GM19467 (cell line): ENCODE measurements around the gene CD8B2.
"Not testable (repeated sequence)": the region's sequence is repeated elsewhere in the genome, so short reads cannot be mapped to it uniquely, and the experiment has no call there.

ENCODE experiments used
- ATAC-seq: cut with Tn5 transposase; IDR thresholded peaks from one replicate; pipeline ENCODE4 v1.9.1; 2021; ENCODE audit warnings: mild to moderate bottlenecking, moderate library complexity; ENCODE audit not compliant: unreplicated experiment

Gene CD8B2

DNA sequence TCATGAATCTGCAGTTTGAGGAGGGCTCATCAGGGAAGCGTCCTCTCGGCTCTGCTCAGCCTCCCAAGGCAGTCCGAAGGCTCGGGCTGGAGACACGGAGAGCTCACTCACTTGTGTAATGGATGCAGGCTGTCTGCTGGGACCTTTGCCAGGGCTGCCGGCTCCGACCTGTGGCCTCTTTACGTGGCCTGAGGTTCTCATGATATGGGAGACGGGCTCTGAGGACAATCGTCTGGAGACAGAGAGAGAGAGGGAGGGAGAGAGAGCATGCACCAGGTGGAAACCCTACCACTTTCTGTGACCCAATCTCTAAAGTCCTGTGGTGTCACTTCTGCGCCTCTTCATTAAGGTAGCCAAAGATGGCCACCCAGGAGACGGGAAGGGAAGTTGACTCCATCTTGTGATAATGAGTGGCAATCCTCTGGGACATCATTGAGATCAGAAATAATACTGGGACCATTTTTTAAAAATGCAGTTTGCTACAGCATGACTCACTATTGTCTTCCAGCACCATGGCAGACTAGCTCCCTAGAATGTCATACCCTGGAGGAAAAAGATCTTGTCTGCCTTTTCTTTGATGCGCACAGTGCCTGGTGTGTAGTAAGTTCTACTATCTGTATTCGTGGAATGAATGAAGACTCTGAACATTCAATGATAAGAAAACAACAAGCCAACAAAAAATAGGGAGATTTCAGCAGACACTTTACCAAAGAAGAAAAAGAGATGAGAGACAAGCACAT, 60.2 kb downstream of the CD8B2 start:
- no peak for ATAC-seq

- ATAC-seq: no peak
Observed at GRCh38 chr2:106551417-106552130, 64.4 kb downstream of the CD8B2 start.

DNA sequence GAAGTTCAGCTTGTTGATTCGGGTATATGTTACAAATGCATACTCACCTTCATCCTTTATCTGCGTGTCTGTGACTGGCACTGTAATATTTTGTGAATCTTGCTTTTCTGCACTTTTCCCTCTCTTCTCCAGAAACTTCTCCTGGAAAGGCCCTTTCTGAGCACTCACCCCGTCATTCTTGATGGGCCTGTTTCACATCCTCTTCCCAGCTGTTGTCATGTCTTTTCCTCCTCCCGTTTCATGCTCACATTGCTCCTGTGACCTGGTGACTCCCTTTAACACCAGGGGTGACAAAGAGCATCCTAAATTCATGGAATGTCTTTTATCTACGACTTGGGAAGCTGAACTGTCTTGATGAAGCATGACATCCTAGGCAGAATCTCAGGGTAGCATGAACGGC, 65.8 kb downstream of the CD8B2 start:
- no peak for ATAC-seq

- ATAC-seq: no peak
Observed at GRCh38 chr2:106553321-106553720, 66.2 kb downstream of the CD8B2 start.

GRCh38 chr2:106554411-106554810, 67.2 kb downstream of the CD8B2 start:
- no peak for ATAC-seq

DNA sequence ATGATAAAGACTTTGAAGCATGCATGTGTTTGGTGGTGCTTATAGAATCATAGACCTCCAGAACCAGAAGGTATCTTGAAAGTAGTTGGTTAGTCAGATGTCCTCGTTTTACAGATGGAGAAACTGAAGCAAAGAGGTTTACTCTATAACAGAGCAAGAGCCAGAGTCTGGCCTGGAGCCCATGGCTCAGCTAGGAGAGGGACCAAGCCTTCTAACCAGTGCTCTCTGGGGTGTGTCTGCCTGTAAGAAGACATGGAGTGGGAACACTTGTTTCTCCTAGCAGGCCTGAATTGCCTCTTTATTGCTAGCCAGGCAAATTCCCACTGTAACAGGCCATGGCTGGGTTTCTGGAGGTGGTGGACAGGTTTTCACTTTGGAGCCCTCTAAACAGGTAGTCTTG, 67.9 kb downstream of the CD8B2 start:
- no peak for ATAC-seq

GRCh38 chr2:106559786-106560185, 72.6 kb downstream of the CD8B2 start:
- not testable (repeated sequence) for ATAC-seq

DNA sequence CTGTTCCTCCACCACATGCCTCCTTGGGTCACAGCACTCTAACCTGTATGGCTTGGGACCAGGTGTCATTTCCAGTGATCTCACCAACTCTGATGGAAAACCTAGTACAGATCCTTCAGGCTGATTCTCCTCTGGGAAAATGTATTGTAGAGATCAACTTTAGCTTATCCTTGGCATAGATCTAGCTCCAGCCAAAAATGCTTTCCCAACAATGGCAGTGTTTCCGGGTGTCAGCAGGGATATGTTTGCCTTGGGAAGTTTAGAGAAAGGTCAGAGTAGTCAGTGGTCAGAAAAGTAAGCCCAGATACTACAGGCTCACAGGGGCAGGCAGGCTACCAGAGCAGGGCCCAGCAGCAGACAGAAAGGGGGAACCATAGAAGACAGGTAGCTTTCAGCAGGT, 73.6 kb downstream of the CD8B2 start:
- ATAC-seq: no peak

- ATAC-seq: no peak
Observed at GRCh38 chr2:106561356-106561755, 74.2 kb downstream of the CD8B2 start.

DNA sequence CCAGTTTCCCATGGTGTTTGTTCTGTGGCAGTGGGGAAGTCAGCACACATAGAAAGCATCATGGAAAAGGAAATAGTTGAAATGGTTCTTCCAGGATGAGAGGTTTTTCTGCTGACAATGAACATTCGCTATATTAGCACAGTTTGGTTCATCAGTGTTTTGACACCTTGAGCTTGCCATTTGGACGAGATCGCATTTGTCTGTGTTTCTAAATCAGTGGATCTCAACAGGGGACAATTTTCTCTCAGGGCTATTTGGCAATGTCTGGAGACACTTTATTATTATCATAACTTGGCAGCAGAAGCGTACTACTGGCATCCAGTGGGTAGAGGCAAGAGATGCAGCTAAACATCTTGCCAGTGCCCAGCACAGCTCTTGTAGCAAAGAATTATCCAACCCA, 74.6 kb downstream of the CD8B2 start:
- ATAC-seq: no peak

- ATAC-seq: no peak
Observed at GRCh38 chr2:106562268-106563186, 75.4 kb downstream of the CD8B2 start.

- no peak for ATAC-seq
Observed at GRCh38 chr2:106563195-106563594, 76.0 kb downstream of the CD8B2 start.

DNA sequence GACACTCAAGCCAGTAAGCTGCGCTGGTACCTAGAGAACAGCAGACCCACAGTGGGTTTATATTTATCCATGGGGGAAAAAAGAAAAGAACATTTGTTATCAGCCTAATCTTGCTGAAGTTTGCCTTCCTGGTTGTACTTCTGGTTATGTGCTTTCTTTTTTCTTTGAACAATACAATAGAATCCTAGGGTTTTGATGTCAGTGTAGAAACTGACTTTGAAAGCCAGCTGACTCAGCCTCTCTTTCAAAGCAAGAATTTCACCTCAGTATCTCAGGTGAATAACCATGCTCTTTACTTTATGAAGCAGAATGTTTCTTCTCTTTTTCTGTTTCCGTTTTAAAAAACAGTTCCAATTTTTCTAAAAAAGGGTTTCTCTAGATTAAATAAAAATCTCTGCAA, 78.4 kb downstream of the CD8B2 start:
- ATAC-seq: no peak

DNA sequence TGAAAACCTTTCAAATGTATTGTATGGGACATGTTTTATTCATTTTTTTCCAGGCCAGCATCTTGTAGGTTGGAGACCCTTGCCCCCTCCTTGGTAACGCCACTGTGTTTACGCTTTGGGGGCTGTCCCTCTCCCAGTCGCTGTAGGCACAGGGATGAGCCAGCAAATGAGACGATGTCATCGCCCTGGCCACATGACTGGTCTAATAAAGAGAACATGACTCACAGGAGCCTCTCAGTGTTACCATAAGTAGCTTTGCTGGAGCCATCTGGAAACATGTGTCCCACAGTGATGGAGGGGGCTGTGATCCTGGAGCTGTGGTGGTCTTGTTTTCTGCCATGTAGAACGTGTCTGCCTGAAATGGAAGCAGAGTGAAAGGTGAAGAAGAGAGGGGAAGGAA, 78.9 kb downstream of the CD8B2 start:
- no peak for ATAC-seq

DNA sequence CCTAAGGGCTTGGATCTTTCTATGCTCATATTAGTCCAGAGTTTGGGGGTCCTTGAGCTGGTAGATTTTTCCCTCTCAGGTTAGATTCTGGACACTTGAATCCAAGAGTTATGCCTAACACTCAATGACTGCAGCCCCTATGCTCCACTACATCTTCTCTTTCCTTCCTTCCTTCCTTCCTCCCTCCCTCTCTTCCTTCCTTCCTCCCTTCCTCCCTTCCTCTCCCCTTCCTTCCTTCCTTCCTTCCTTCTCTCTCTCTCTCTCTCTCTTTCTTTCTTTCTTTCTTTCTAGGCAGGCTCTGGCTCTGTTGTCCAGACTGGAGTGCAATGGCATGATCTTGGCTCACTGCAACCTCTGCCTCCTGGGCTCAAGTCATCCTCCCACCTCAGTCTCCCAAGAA, 79.3 kb downstream of the CD8B2 start:
- not testable (repeated sequence) for ATAC-seq

GRCh38 chr2:106570316-106570715, 83.2 kb downstream of the CD8B2 start:
- no peak for ATAC-seq
